Measurements from ENCODE around the gene SPRY2. TPM values are rescaled to one million over a fixed set of nuclear protein-coding genes. Genes with fewer than 3 reads are reported as not detected.

Gene SPRY2
- total and polyA plus RNA-seq, 2 of the 8 experiments (the other 6 are each of a cell fraction or from before 2014, with no cell fraction given) = 37.7 to 37.9 TPM

DNA sequence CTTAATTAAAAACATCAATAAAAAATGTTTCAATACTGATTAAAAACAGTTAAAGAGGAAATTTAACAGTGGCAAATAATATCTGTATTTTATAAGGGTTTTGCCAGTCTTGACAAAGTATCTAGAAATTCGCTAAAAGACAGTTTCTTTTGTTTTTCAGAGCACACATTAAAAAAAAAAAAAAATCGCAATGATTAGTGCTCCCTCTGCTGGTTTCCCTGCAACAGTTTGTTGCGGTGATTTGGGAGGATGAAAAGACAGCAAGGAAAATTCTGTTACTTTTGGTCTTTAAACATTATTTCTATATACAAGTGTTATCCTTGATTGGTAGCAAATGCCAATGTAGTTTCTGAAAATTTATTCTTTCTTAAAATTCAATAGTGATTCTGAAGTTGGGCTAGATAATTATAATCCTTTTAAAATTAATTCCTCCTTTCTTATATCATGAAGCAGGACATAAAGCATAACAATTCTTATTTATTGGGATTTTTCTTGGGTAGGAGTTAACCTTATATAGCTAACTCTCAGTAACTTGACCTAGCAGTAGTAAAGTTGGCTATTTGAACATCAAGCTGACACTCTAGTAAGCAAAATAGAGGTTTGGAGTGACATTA is 23.1 kb upstream of the SPRY2 start:
- Histone ChIP-seq H3K79me2 (ENCODE audit: control insufficient read depth in 1 of 2, insufficient read depth in 2 of 2, low read length in 2 of 2) (no peaks in the 10 kb centered on the region), H2BK20ac (ENCODE audit: low read length) (no peak overlapping the region), H3K27ac (ENCODE audit: low read depth, low read length) (no peak overlapping the region), H3K36me3 (ENCODE audit: control insufficient read depth in 2 of 4, insufficient read depth in 4 of 4, low read length in 3 of 4) (no peaks in the 10 kb centered on the region), H3K27me3 (replicated peaks in 1 of 4; ENCODE audit: control insufficient read depth in 3 of 4, extremely low read depth in 1 of 4, insufficient read depth in 3 of 4, low read length in 3 of 4) (no peaks in the 10 kb centered on the region; a peak in 1 of 7 replicates), H4K91ac (replicated peaks; ENCODE audit: insufficient read length, low read length) (no peak overlapping the region), H3K9me3 (ENCODE audit: insufficient read depth in 2 of 2, low read depth in 1 of 2, low read length in 1 of 2) (no peaks in the 10 kb centered on the region), H2AFZ (ENCODE audit: low read length) (no peak overlapping the region), H2BK120ac (replicated peaks; ENCODE audit: low read depth, low read length) (no peak overlapping the region), H3K4me3 (ENCODE audit: extremely low read depth in 1 of 4, insufficient read depth in 2 of 4, low read depth in 3 of 4, low read length in 4 of 4) (no peak overlapping the region), H3K9ac (replicated peaks in 1 of 4; ENCODE audit: extremely low read depth in 1 of 4, low read depth in 3 of 4, low read length in 3 of 4) (no peak overlapping the region), H3K23ac (ENCODE audit: insufficient read length) (no peak overlapping the region), H3K4me2 (ENCODE audit: insufficient read depth in 1 of 2, low read depth in 2 of 2, low read length in 2 of 2) (no peak overlapping the region), H3K18ac (ENCODE audit: extremely low read depth, low read length) (no peak overlapping the region), H3K14ac (ENCODE audit: insufficient read length) (no peak overlapping the region), H4K8ac (ENCODE audit: extremely low read depth, insufficient read depth, low read length) (no peak overlapping the region), H2BK15ac (ENCODE audit: low read length) (no peak overlapping the region), H3K4ac (replicated peaks; ENCODE audit: insufficient read length, low read depth, low read length) (no peak overlapping the region), H2BK12ac (ENCODE audit: low read depth, low read length) (no peak overlapping the region), H4K5ac (ENCODE audit: insufficient read length, low read depth, low read length) (no peak overlapping the region), H2AK5ac (ENCODE audit: low read depth, low read length) (no peak overlapping the region), H2BK5ac (ENCODE audit: low read depth, low read length) (no peak overlapping the region), H3K56ac (replicated peaks; ENCODE audit: insufficient read length, low read depth, low read length) (no peak overlapping the region), H3K23me2 (ENCODE audit: low read depth, low read length) (peaks cover 2% of the 10 kb centered on the region; the same call in 1 of the 2 replicates), H3K79me1 (ENCODE audit: low read depth, low read length) (no peaks in the 10 kb centered on the region), H3K4me1 (replicated peaks in 1 of 4; ENCODE audit: control insufficient read depth in 3 of 4, insufficient read depth in 4 of 4, low read length in 3 of 4) (peaks cover 0 to 9% (median 5%) of the 10 kb centered on the region in 4 experiments; a peak in 5 of 7 replicates), H4K20me1 (replicated peaks in 1 of 2; ENCODE audit: control insufficient read depth in 1 of 2, insufficient read depth in 2 of 2, low read length in 2 of 2) (no peaks in the 10 kb centered on the region)
- ChIA-PET CTCF (ENCODE audit: partially characterized antibody) (interaction anchor here (0.9 to 3.0 kb wide), 8 partner anchors 8 to 683 kb away, joined by 3 to 22 read pairs (median 4); partner anchors contain the start of gene SPRY2), POLR2A (ENCODE audit: partially characterized antibody) (no interaction called here)
- DNase-seq (ENCODE audit: low read depth in 1 of 2, low spot score in 2 of 2) = no peak
- FAIRE-seq = peak; percentile 73
- 19% methylated on average over 3 of the region's 3 CpGs; no CpG with 5 or more reads in 1 of the 2 experiments for WGBS, 2 experiments (ENCODE audit: extremely low coverage in 1 of 2, insufficient coverage in 1 of 2, insufficient read length in 1 of 2, insufficient replicate concordance in 2 of 2, low coverage in 1 of 2, low lambda C conversion rate in 2 of 2, missing lambda C conversion rate in 1 of 2)
- no peak for TF ChIP-seq PHF8 (conservative IDR thresholded peaks at IDR 0.05; ENCODE audit: low read depth, low read length)
- no peak for TF ChIP-seq POU5F1 (IDR thresholded peaks at IDR 0.05; ENCODE audit: low read depth, low read length)
- TF ChIP-seq RFX5 (IDR thresholded peaks at IDR 0.05; ENCODE audit: borderline replicate concordance, low read depth, low read length) = no peak
- TF ChIP-seq, protein P1, sequence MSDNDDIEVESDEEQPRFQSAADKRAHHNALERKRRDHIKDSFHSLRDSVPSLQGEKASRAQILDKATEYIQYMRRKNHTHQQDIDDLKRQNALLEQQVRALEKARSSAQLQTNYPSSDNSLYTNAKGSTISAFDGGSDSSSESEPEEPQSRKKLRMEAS (IDR thresholded peaks at IDR 0.05) = no peak
- TF ChIP-seq CTCF (IDR thresholded peaks at IDR 0.05; ENCODE audit: control extremely low read depth in 1 of 3, insufficient read depth in 1 of 3, low read depth in 1 of 3, low read length in 3 of 3) = peak in 2 of 3 experiments; percentile 53 to 58; a peak in 2 of 4 replicates
- TF ChIP-seq MAFK (IDR thresholded peaks at IDR 0.05; ENCODE audit: low read depth, low read length) = no peak
- TF ChIP-seq TCF12 (IDR thresholded peaks at IDR 0.05; ENCODE audit: low read depth, low read length) = no peak
- no peak for TF ChIP-seq POLR2AphosphoS5 (IDR thresholded peaks at IDR 0.05; ENCODE audit: low read depth, low read length)
- TF ChIP-seq JUN (IDR thresholded peaks at IDR 0.05; ENCODE audit: low read depth, low read length) = no peak
- no peak for TF ChIP-seq YY1 (IDR thresholded peaks at IDR 0.05; ENCODE audit: low read depth, low read length)

All from H1 (cell line).